ENCODE data around the gene NT5DC3.

NT5DC3 gene

DNA sequence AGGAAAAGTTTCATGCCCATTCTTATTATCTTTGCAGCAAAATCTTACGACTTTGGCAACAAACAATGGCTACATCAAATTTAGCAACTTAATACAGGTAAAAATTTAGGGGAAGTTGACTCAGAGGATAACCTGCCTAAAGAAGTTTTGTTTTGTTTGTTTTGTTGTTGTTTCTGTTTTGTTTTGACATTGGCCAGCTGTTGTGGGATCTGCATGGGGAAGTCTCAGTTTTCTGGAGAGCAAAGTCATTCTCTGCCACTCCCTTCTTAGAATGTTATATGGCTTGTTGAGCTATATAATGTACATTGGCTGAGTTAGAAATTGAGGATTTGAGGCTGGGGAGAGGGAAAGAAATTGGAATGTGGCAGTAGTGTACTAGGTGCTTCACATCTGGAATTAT, 109.5 kb downstream of the NT5DC3 start:
- Histone ChIP-seq H3K4me3 (ENCODE audit: low read depth, low read length, poor library complexity, severe bottlenecking) (no peak overlapping the region), H3K27me3 (ENCODE audit: insufficient read depth, low read length) (no peaks in the 10 kb centered on the region), H3K9me3 (ENCODE audit: low read length) (no peaks in the 10 kb centered on the region), H3K4me2 (ENCODE audit: low read length) (no peak overlapping the region), H3K9ac (ENCODE audit: low read length) (no peak overlapping the region), H3K27ac (ENCODE audit: low read depth, low read length, poor library complexity, severe bottlenecking) (no peak overlapping the region), H3K36me3 (ENCODE audit: insufficient read depth, low read length) (no peaks in the 10 kb centered on the region), H3K4me1 (ENCODE audit: insufficient read depth, low read length, severe bottlenecking) (no peaks in the 10 kb centered on the region), H3K79me2 (ENCODE audit: insufficient read depth, low read length) (no peaks in the 10 kb centered on the region), H4K20me1 (ENCODE audit: insufficient read depth, low read length) (no peaks in the 10 kb centered on the region), H2AFZ (ENCODE audit: low read length) (no peak overlapping the region), H3F3A (ENCODE audit: insufficient read depth, low read length) (no peaks in the 10 kb centered on the region), H3K9me2 (ENCODE audit: low read depth, low read length) (no peaks in the 10 kb centered on the region)
- TF ChIP-seq EZH2 (IDR thresholded peaks at IDR 0.05; ENCODE audit: borderline replicate concordance, low read length) = no peak
- TF ChIP-seq, protein P1, sequence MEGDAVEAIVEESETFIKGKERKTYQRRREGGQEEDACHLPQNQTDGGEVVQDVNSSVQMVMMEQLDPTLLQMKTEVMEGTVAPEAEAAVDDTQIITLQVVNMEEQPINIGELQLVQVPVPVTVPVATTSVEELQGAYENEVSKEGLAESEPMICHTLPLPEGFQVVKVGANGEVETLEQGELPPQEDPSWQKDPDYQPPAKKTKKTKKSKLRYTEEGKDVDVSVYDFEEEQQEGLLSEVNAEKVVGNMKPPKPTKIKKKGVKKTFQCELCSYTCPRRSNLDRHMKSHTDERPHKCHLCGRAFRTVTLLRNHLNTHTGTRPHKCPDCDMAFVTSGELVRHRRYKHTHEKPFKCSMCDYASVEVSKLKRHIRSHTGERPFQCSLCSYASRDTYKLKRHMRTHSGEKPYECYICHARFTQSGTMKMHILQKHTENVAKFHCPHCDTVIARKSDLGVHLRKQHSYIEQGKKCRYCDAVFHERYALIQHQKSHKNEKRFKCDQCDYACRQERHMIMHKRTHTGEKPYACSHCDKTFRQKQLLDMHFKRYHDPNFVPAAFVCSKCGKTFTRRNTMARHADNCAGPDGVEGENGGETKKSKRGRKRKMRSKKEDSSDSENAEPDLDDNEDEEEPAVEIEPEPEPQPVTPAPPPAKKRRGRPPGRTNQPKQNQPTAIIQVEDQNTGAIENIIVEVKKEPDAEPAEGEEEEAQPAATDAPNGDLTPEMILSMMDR (IDR thresholded peaks at IDR 0.05; ENCODE audit: low read length) = no peak

DNA sequence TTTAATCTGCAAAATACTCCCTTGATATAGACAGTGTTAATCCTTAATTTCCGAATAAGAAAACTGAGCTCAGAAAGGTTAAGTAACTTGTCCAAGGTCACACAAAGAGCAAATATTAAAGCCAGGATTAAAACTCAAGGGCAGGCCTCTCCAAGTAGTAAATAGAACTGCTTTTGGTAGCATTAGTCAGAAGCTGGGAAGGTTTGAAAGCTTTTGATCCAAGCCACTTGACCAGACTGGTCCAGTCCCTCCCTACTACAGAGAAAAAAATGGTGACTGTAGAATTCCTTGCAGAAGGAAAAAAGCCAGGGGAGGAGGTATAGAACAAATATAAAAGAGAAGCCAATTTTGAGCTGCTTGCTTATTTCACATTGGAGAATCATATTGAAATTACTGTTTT, 111.5 kb downstream of the NT5DC3 start:
- Histone ChIP-seq H3K27me3 (ENCODE audit: insufficient read depth, low read length) (no peaks in the 10 kb centered on the region), H3K4me3 (ENCODE audit: low read depth, low read length, poor library complexity, severe bottlenecking) (no peak overlapping the region), H3K9me3 (ENCODE audit: low read length) (no peaks in the 10 kb centered on the region), H3K9me2 (ENCODE audit: low read depth, low read length) (no peaks in the 10 kb centered on the region), H3K4me2 (ENCODE audit: low read length) (no peak overlapping the region), H3F3A (ENCODE audit: insufficient read depth, low read length) (no peaks in the 10 kb centered on the region), H3K36me3 (ENCODE audit: insufficient read depth, low read length) (no peaks in the 10 kb centered on the region), H2AFZ (ENCODE audit: low read length) (no peak overlapping the region), H3K27ac (ENCODE audit: low read depth, low read length, poor library complexity, severe bottlenecking) (no peak overlapping the region), H3K79me2 (ENCODE audit: insufficient read depth, low read length) (no peaks in the 10 kb centered on the region), H4K20me1 (ENCODE audit: insufficient read depth, low read length) (no peaks in the 10 kb centered on the region), H3K4me1 (ENCODE audit: insufficient read depth, low read length, severe bottlenecking) (no peaks in the 10 kb centered on the region), H3K9ac (ENCODE audit: low read length) (no peak overlapping the region)
- TF ChIP-seq, protein P1 (IDR thresholded peaks at IDR 0.05; ENCODE audit: low read length) = no peak
- TF ChIP-seq EZH2 (IDR thresholded peaks at IDR 0.05; ENCODE audit: borderline replicate concordance, low read length) = no peak

DNA sequence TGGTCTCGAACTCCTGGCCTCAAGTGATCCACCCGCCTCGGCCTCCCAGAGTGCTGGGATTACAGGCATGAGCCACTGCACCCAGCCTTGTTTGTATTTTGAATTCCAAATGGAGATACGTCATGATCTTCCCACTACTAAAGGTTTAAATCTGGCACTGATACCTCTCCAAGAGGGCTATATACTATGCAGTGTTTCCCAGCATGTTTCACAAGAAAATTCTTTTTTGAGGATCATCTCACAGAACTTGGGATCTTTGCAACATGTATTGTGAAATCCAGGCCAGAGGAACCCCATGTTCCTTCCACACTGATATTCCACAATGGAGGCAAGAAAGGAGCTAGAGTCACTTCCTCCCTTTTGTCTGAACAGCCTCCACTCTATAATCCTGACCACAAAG, 112.7 kb downstream of the NT5DC3 start:
- Histone ChIP-seq H3K9ac (ENCODE audit: low read length) (no peak overlapping the region), H3K4me2 (ENCODE audit: low read length) (no peak overlapping the region), H3K79me2 (ENCODE audit: insufficient read depth, low read length) (no peaks in the 10 kb centered on the region), H3K27me3 (ENCODE audit: insufficient read depth, low read length) (no peaks in the 10 kb centered on the region), H3K4me3 (ENCODE audit: low read depth, low read length, poor library complexity, severe bottlenecking) (no peak overlapping the region), H3K4me1 (ENCODE audit: insufficient read depth, low read length, severe bottlenecking) (no peaks in the 10 kb centered on the region), H3K36me3 (ENCODE audit: insufficient read depth, low read length) (no peaks in the 10 kb centered on the region), H2AFZ (ENCODE audit: low read length) (no peak overlapping the region), H3K27ac (ENCODE audit: low read depth, low read length, poor library complexity, severe bottlenecking) (no peak overlapping the region), H3K9me3 (ENCODE audit: low read length) (no peaks in the 10 kb centered on the region), H3K9me2 (ENCODE audit: low read depth, low read length) (no peaks in the 10 kb centered on the region), H4K20me1 (ENCODE audit: insufficient read depth, low read length) (no peaks in the 10 kb centered on the region), H3F3A (ENCODE audit: insufficient read depth, low read length) (no peaks in the 10 kb centered on the region)
- TF ChIP-seq EZH2 (IDR thresholded peaks at IDR 0.05; ENCODE audit: borderline replicate concordance, low read length) = no peak
- TF ChIP-seq, protein P1 (IDR thresholded peaks at IDR 0.05; ENCODE audit: low read length) = no peak

Data from OCI-LY1 (cell line).